DND-41 (cell line): Measurements from ENCODE around the gene UTRN.

ENCODE experiments used
- EZH2 ChIP-seq: IDR thresholded peaks from 3 replicates; pipeline ENCODE4 v1.6.1; 2012; ENCODE audit warnings: borderline replicate concordance, low read depth, mild to moderate bottlenecking, moderate library complexity, low read length, inconsistent platforms; ENCODE audit not compliant: severe bottlenecking
- TF ChIP-seq, protein P1 (sequence below): IDR thresholded peaks from 2 replicates; pipeline ENCODE4 v1.5.1; 2012; ENCODE audit warnings: borderline replicate concordance, low read length, moderate library complexity, mild to moderate bottlenecking; ENCODE audit not compliant: poor library complexity, severe bottlenecking; ENCODE audit errors: extremely low read depth

GRCh38 chr6:144292372-144292771 lies 7.2 kb downstream of the UTRN start:
- TF ChIP-seq, protein P1, sequence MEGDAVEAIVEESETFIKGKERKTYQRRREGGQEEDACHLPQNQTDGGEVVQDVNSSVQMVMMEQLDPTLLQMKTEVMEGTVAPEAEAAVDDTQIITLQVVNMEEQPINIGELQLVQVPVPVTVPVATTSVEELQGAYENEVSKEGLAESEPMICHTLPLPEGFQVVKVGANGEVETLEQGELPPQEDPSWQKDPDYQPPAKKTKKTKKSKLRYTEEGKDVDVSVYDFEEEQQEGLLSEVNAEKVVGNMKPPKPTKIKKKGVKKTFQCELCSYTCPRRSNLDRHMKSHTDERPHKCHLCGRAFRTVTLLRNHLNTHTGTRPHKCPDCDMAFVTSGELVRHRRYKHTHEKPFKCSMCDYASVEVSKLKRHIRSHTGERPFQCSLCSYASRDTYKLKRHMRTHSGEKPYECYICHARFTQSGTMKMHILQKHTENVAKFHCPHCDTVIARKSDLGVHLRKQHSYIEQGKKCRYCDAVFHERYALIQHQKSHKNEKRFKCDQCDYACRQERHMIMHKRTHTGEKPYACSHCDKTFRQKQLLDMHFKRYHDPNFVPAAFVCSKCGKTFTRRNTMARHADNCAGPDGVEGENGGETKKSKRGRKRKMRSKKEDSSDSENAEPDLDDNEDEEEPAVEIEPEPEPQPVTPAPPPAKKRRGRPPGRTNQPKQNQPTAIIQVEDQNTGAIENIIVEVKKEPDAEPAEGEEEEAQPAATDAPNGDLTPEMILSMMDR: no peak
- TF ChIP-seq EZH2: no peak
